Chondrocyte (in vitro differentiated cells): ENCODE results near the gene SESN1. TPM values are rescaled to one million over a fixed set of nuclear protein-coding genes. Genes with fewer than 3 reads are reported as not detected.

ENCODE experiments used
- DNase-seq: peaks from one replicate; pipeline ENCODE4 v3.0.0; 2021; ENCODE audit warnings: mixed read lengths, low spot score
- H3K27ac Mint-ChIP-seq: one replicate; pipeline ENCODE4 v1.8.0; 2021; ENCODE audit warnings: mild to moderate bottlenecking, moderate library complexity, mixed read lengths; ENCODE audit not compliant: unreplicated experiment
- H3K27me3 Mint-ChIP-seq: 2 replicates; pipeline ENCODE4 v1.8.0; 2021; ENCODE audit warnings: low read depth, mixed read lengths
- H3K36me3 Mint-ChIP-seq: 2 replicates; pipeline ENCODE4 v1.8.0; 2021; ENCODE audit warnings: low read depth, mixed read lengths
- H3K4me1 Mint-ChIP-seq: 2 replicates; pipeline ENCODE4 v1.8.0; 2021; ENCODE audit warnings: low read depth, mild to moderate bottlenecking, mixed read lengths
- H3K4me3 Mint-ChIP-seq: one replicate; pipeline ENCODE4 v1.8.0; 2021; ENCODE audit warnings: mild to moderate bottlenecking, moderate library complexity, mixed read lengths; ENCODE audit not compliant: unreplicated experiment
- H3K9me3 Mint-ChIP-seq: 2 replicates; pipeline ENCODE4 v1.8.0; 2021; ENCODE audit warnings: low read depth, mixed read lengths
- total RNA-seq: library from RNA; stranded (reverse); gene quantifications from 3 replicates; pipeline ENCODE4 v1.2.1, GENCODE V29; 2021
- TF ChIP-seq, protein P1 (sequence below): fragments of 200-600 bp; sonication (generic); IDR thresholded peaks from 2 replicates; pipeline ENCODE4 v1.5.0; 2021; ENCODE audit warnings: antibody characterized with exemption, mild to moderate bottlenecking, moderate library complexity

SESN1 gene
- total RNA-seq, 1 donor from 2014 or later, result 9.5 TPM

DNA sequence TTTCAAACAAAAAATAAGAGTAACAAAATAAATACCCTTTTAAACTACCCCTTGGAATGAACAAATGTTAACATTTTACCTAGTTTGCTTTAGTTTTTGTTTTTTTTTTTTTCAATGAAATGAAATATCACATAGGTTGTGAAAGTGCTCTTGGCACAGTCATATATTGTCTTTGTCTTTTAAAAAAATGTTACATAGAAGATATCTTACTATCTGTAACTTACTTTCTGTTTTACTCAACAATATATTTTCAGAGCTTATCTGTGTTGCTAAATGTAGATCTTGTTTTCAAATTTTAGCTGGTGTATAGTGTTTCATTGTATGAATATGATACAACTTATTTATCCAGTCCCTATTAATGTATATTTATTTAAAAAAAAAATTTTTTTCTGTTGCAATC is 9.3 kb upstream of the SESN1 start:
- no peaks in the 10 kb centered on the region for H3K9me3 Mint-ChIP-seq
- no peak overlapping the region for H3K4me3 Mint-ChIP-seq
- H3K27ac Mint-ChIP-seq, result no peak overlapping the region
- no peaks in the 10 kb centered on the region for H3K27me3 Mint-ChIP-seq
- TF ChIP-seq, protein P1, sequence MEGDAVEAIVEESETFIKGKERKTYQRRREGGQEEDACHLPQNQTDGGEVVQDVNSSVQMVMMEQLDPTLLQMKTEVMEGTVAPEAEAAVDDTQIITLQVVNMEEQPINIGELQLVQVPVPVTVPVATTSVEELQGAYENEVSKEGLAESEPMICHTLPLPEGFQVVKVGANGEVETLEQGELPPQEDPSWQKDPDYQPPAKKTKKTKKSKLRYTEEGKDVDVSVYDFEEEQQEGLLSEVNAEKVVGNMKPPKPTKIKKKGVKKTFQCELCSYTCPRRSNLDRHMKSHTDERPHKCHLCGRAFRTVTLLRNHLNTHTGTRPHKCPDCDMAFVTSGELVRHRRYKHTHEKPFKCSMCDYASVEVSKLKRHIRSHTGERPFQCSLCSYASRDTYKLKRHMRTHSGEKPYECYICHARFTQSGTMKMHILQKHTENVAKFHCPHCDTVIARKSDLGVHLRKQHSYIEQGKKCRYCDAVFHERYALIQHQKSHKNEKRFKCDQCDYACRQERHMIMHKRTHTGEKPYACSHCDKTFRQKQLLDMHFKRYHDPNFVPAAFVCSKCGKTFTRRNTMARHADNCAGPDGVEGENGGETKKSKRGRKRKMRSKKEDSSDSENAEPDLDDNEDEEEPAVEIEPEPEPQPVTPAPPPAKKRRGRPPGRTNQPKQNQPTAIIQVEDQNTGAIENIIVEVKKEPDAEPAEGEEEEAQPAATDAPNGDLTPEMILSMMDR, result no peak
- DNase-seq, result no peak
- H3K36me3 Mint-ChIP-seq, result peaks cover 1% of the 10 kb centered on the region
- no peaks in the 10 kb centered on the region for H3K4me1 Mint-ChIP-seq

DNA sequence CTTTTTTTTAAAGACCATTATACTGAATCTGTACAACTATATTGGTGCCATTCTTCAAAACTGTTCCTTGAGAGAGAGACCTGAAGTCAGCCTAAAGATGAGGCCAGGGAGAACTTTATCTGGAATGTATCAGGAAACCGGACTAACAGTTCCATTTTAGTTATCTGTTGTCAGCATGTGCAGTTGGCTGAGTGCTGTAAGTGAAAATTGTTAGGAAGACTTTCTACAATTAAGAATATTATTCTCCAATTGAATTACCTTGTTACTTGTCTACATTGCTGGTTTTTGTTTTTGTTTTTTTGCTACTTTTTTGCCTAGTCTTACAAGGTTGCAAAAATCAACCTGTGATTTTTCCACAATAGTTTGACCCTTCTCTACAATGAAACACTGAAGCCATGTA is 8.1 kb upstream of the SESN1 start:
- H3K36me3 Mint-ChIP-seq, result peaks cover 1% of the 10 kb centered on the region
- H3K4me1 Mint-ChIP-seq, result no peaks in the 10 kb centered on the region

DNA sequence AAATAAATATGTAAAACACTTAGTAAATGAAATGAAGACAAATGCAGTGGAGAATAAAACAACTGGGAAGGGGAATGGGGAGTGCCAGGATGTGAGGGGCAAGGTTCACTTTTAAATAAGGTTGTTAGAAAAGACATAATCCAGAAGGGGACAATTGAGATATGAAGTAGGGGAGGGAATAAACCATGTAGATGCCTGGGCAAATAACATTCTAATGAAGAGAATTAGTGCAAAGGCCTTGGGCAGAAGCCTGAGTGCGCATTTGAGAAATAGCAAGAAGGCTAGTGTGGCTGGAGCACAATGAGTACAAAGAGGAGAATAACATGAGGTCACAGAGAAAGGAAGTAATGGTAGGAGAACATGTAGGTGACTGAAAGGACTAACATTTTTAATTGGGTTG is 3.0 kb upstream of the SESN1 start:
- no peak overlapping the region for H3K27ac Mint-ChIP-seq
- H3K9me3 Mint-ChIP-seq, result no peaks in the 10 kb centered on the region
- no peak overlapping the region for H3K4me3 Mint-ChIP-seq
- H3K36me3 Mint-ChIP-seq, result peaks cover 1% of the 10 kb centered on the region
- no peak for DNase-seq
- H3K4me1 Mint-ChIP-seq, result peaks cover 26% of the 10 kb centered on the region
- H3K27me3 Mint-ChIP-seq, result no peaks in the 10 kb centered on the region
- TF ChIP-seq, protein P1, result no peak

More for the DNA sequence above, 8.1 kb upstream of the SESN1 start:
- Mint-ChIP-seq H3K27me3 (no peaks in the 10 kb centered on the region), H3K4me3 (no peak overlapping the region), H3K9me3 (no peaks in the 10 kb centered on the region), H3K27ac (no peak overlapping the region)
- TF ChIP-seq, protein P1, result no peak
- no peak for DNase-seq

DNA sequence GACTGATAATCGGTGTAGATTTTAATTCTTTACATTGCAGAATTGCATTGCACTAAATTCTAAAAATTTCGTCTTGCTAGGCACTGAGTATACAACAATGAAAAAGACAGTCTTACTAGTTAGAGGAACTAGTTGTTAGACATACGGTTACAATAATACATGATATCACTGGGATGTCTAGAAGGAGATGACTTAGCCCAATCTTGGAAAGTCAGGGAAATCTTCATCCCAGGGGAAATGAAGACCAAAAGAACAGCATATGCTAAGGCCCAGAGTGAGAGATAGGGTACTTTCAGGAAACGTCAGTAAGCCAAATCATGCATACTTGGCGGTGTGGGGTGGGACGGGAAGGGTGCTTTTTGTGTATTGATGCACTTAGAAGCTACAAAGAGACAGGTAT is 1.6 kb upstream of the SESN1 start:
- H3K4me1 Mint-ChIP-seq, result peaks cover 41% of the 10 kb centered on the region

DNA sequence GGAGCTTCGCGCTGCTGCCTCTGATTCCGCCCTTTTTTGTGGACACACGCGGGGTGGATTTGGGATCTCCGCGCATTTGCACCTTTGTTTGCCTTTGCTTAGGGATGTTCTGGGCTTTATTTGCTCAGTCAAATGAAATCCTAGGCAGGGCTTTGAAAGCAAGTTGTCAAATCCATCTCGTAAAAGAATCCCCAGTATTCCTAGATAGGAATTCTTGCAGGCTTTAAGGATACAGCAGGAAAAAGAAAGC is 1.1 kb upstream of the SESN1 start:
- Mint-ChIP-seq H3K4me1 (peaks cover 43% of the 10 kb centered on the region), H3K9me3 (no peaks in the 10 kb centered on the region), H3K27me3 (no peaks in the 10 kb centered on the region), H3K36me3 (peaks cover 1% of the 10 kb centered on the region), H3K4me3 (peak overlapping the region; percentile 78), H3K27ac (peak overlapping the region; percentile 99)
- no peak for DNase-seq
- TF ChIP-seq, protein P1, result no peak

More for the DNA sequence above, 1.6 kb upstream of the SESN1 start:
- DNase-seq, result no peak
- H3K27me3 Mint-ChIP-seq, result no peaks in the 10 kb centered on the region
- TF ChIP-seq, protein P1, result no peak
- H3K27ac Mint-ChIP-seq, result peak overlapping the region; percentile 99
- H3K9me3 Mint-ChIP-seq, result no peaks in the 10 kb centered on the region
- peaks cover 1% of the 10 kb centered on the region for H3K36me3 Mint-ChIP-seq
- H3K4me3 Mint-ChIP-seq, result peak overlapping the region; percentile 78
